Measurements from ENCODE around the gene CBX8. TPM values are rescaled to one million over a fixed set of nuclear protein-coding genes. Genes with fewer than 3 reads are reported as not detected.

CBX8 gene
- total RNA-seq, 1 experiment from 2014 or later = 2.0 TPM

DNA sequence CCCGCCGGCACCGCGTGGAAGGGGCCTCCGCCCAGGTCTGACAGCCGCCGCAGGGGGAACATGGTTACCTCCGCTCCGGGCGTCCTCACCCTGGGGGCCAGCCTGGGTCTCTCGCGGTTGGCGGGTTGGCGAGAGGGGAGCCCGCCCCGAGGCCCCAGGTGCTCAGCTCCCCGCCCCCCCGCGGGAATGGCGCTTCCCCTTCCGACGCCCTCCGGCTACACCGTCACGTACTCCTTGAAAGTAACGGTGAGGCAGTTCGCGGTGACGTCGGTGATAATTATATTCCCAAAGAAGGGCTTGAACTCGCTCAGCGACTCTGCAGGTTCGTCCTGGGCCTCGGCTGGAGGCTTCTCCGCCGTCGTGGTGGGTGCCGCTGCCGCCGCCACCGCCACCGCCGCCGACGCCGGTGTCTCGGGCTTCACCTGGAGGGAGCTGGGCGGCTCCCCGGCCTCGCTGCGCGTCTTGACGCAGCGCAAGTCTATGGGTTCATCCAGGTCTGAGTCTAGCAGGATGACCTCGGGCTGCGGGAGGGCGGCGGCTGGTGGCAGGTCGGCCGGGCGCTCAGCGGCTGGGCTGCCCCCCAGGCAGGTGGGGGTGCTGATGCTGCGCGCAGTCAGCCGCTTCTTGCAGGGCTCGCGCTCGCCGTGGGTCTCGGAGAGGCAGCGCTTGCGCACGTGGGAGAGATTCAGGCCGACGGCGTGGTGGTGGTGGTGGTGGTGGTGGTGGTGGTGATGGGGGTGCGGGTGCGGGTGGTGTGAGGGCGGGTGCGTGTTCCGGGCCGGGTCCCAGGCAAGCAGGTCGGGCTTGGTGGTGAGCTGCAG is 37.1 kb upstream of the CBX8 start:
- ChIA-PET CTCF (interaction anchor here (1.2 to 10.3 kb wide), 11 partner anchors 9 to 117 kb away, joined by 4 to 464 read pairs (median 26); partner anchors contain the start of genes CBX2 and CBX8), POLR2A (interaction anchor here (0.7 to 5.0 kb wide), 5 partner anchors 19 to 117 kb away, joined by 3 to 68 read pairs (median 4); partner anchors contain the start of gene CBX8)
- Mint-ChIP-seq H3K4me1 (peaks cover 45% of the 10 kb centered on the region), H3K9me3 (no peaks in the 10 kb centered on the region), H3K36me3 (no peaks in the 10 kb centered on the region; the same call in 1 of the 2 replicates), H3K4me3 (peak overlapping the region; percentile 70), H3K27ac (no peak overlapping the region), H3K27me3 (ENCODE audit: low read depth) (peaks cover 95% of the 10 kb centered on the region)
- TF ChIP-seq, protein P1, sequence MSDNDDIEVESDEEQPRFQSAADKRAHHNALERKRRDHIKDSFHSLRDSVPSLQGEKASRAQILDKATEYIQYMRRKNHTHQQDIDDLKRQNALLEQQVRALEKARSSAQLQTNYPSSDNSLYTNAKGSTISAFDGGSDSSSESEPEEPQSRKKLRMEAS (CRISPR knock-in tag; IDR thresholded peaks at IDR 0.05) = 0 out of 2 replicates have a peak, but pooled peaks have one; percentile 48
- TF ChIP-seq SP1 (CRISPR knock-in tag; conservative IDR thresholded peaks at IDR 0.05) (0 out of 2 replicates have a peak, but pooled peaks have one; percentile 3), TCF7 (CRISPR knock-in tag; IDR thresholded peaks at IDR 0.05; ENCODE audit: low read depth) (no peak)
- TF ChIP-seq, protein P2, sequence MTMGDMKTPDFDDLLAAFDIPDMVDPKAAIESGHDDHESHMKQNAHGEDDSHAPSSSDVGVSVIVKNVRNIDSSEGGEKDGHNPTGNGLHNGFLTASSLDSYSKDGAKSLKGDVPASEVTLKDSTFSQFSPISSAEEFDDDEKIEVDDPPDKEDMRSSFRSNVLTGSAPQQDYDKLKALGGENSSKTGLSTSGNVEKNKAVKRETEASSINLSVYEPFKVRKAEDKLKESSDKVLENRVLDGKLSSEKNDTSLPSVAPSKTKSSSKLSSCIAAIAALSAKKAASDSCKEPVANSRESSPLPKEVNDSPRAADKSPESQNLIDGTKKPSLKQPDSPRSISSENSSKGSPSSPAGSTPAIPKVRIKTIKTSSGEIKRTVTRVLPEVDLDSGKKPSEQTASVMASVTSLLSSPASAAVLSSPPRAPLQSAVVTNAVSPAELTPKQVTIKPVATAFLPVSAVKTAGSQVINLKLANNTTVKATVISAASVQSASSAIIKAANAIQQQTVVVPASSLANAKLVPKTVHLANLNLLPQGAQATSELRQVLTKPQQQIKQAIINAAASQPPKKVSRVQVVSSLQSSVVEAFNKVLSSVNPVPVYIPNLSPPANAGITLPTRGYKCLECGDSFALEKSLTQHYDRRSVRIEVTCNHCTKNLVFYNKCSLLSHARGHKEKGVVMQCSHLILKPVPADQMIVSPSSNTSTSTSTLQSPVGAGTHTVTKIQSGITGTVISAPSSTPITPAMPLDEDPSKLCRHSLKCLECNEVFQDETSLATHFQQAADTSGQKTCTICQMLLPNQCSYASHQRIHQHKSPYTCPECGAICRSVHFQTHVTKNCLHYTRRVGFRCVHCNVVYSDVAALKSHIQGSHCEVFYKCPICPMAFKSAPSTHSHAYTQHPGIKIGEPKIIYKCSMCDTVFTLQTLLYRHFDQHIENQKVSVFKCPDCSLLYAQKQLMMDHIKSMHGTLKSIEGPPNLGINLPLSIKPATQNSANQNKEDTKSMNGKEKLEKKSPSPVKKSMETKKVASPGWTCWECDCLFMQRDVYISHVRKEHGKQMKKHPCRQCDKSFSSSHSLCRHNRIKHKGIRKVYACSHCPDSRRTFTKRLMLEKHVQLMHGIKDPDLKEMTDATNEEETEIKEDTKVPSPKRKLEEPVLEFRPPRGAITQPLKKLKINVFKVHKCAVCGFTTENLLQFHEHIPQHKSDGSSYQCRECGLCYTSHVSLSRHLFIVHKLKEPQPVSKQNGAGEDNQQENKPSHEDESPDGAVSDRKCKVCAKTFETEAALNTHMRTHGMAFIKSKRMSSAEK (CRISPR knock-in tag; IDR thresholded peaks at IDR 0.05; ENCODE audit: borderline replicate concordance) = no peak
- ATAC-seq (no peak), DNase-seq (ENCODE audit: low spot score) (peak; percentile 46)

- CTCF ChIA-PET = interaction anchor here (1.1 to 10.3 kb wide), 11 partner anchors 11 to 110 kb away, joined by 3 to 464 read pairs (median 11); partner anchors contain the start of genes CBX2 and CBX8
- no peak for DNase-seq (ENCODE audit: low spot score)
- peaks cover 44% of the 10 kb centered on the region for H3K4me1 Mint-ChIP-seq
- POLR2A ChIA-PET = interaction anchor here (0.6 to 5.0 kb wide), 8 partner anchors 16 to 118 kb away, joined by 3 to 68 read pairs (median 6); no protein-coding TSS in a partner anchor
- TF ChIP-seq ZNF281 (CRISPR knock-in tag; IDR thresholded peaks at IDR 0.05) = no peak
- TF ChIP-seq ZNF138 (CRISPR knock-in tag; conservative IDR thresholded peaks at IDR 0.05) = no peak
- no peak for TF ChIP-seq ZNF396 (CRISPR knock-in tag; IDR thresholded peaks at IDR 0.05; ENCODE audit: borderline replicate concordance)
- no peak for TF ChIP-seq SMAD3 (CRISPR knock-in tag; IDR thresholded peaks at IDR 0.05; ENCODE audit: borderline replicate concordance)
- TF ChIP-seq, protein P3, sequence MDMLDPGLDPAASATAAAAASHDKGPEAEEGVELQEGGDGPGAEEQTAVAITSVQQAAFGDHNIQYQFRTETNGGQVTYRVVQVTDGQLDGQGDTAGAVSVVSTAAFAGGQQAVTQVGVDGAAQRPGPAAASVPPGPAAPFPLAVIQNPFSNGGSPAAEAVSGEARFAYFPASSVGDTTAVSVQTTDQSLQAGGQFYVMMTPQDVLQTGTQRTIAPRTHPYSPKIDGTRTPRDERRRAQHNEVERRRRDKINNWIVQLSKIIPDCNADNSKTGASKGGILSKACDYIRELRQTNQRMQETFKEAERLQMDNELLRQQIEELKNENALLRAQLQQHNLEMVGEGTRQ (CRISPR knock-in tag; IDR thresholded peaks at IDR 0.05) = no peak
- TF ChIP-seq SMAD4 (CRISPR knock-in tag; IDR thresholded peaks at IDR 0.05) = no peak
- TF ChIP-seq FOXP1 (CRISPR knock-in tag; IDR thresholded peaks at IDR 0.05; ENCODE audit: borderline replicate concordance) = no peak
- no peak for TF ChIP-seq ZNF232 (CRISPR knock-in tag; IDR thresholded peaks at IDR 0.05)
- TF ChIP-seq GTF2I (CRISPR knock-in tag; conservative IDR thresholded peaks at IDR 0.05) = no peak
- TF ChIP-seq ZNF263 (CRISPR knock-in tag; IDR thresholded peaks at IDR 0.05; ENCODE audit: low read depth) = no peak
- TF ChIP-seq, protein P4, sequence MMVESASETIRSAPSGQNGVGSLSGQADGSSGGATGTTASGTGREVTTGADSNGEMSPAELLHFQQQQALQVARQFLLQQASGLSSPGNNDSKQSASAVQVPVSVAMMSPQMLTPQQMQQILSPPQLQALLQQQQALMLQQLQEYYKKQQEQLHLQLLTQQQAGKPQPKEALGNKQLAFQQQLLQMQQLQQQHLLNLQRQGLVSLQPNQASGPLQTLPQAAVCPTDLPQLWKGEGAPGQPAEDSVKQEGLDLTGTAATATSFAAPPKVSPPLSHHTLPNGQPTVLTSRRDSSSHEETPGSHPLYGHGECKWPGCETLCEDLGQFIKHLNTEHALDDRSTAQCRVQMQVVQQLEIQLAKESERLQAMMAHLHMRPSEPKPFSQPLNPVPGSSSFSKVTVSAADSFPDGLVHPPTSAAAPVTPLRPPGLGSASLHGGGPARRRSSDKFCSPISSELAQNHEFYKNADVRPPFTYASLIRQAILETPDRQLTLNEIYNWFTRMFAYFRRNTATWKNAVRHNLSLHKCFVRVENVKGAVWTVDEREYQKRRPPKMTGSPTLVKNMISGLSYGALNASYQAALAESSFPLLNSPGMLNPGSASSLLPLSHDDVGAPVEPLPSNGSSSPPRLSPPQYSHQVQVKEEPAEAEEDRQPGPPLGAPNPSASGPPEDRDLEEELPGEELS (CRISPR knock-in tag; IDR thresholded peaks at IDR 0.05) = no peak
- no peak for TF ChIP-seq ZNF671 (CRISPR knock-in tag; IDR thresholded peaks at IDR 0.05)
- no peak for TF ChIP-seq ZNF219 (CRISPR knock-in tag; IDR thresholded peaks at IDR 0.05; ENCODE audit: borderline replicate concordance)
- TF ChIP-seq ESRRA (CRISPR knock-in tag; IDR thresholded peaks at IDR 0.05; ENCODE audit: borderline replicate concordance) = no peak
- no peak for TF ChIP-seq NR2C2 (CRISPR knock-in tag; IDR thresholded peaks at IDR 0.05)
- TF ChIP-seq PREB (CRISPR knock-in tag; IDR thresholded peaks at IDR 0.05; ENCODE audit: borderline replicate concordance) = no peak
- TF ChIP-seq PRRX2 (CRISPR knock-in tag; IDR thresholded peaks at IDR 0.05) = no peak
- no peak for TF ChIP-seq MXD4 (CRISPR knock-in tag; IDR thresholded peaks at IDR 0.05; ENCODE audit: borderline replicate concordance)
- ATAC-seq = no peak
- no peak overlapping the region; the same call in 1 of the 2 replicates for H3K27ac Mint-ChIP-seq
- peaks cover 98% of the 10 kb centered on the region for H3K27me3 Mint-ChIP-seq (ENCODE audit: low read depth)
- no peaks in the 10 kb centered on the region; the same call in 1 of the 2 replicates for H3K36me3 Mint-ChIP-seq
- H3K4me3 Mint-ChIP-seq = peak overlapping the region; percentile 65
- H3K9me3 Mint-ChIP-seq = no peaks in the 10 kb centered on the region
Measured at GRCh38 chr17:79833110-79833450, 36.2 kb upstream of the CBX8 start.

Measured in WTC11 (cell line).